K562 (cell line): ENCODE results near the gene PRDX2. TPM values are rescaled to one million over a fixed set of nuclear protein-coding genes. Genes with fewer than 3 reads are reported as not detected.

Experiments
- ATAC-seq: fragments of 200-7000 bp; cut with Tn5 transposase; 3 replicates; pipeline ENCODE4 v1.9.1; 2020; ENCODE audit warnings: moderate library complexity
- BruUV-seq: library from RNA; stranded (reverse); fragments of 400-500 nt; replicated peaks from 2 replicates; lab custom pipeline; 2021; lab: Mats Ljungman, UMichigan
- CTCF ChIA-PET: fragments of 300-600 bp; formaldehyde crosslinking; extraction: SDS; loops from one replicate; lab custom pipeline; 2021; ENCODE audit warnings: low intra/inter-chr PET ratio; lab: Yijun Ruan, JAX
- POLR2A ChIA-PET: fragments of 300-600, 350-650 bp; sonication (Branson Sonifier 250); formaldehyde crosslinking; extraction: SDS; loops from one replicate; lab custom pipeline; 2021; ENCODE audit warnings: antibody characterized with exemption, inconsistent platforms; lab: Yijun Ruan, JAX
- DNase-seq, 4 experiments: peaks; one replicate each; pipeline versions ENCODE4 v3.0.0 to v3.0.0-alpha.2; 2011 to 2018; ENCODE audit warnings: low spot score in 3 of 4, mixed read lengths in 3 of 4; ENCODE audit errors: extremely low read depth in 1 of 4
- FAIRE-seq: peaks from 2 replicates; lab custom pipeline; 2011; peaks lifted over from hg19 to GRCh38; lab: Jason Lieb, UNC
- H2AFZ ChIP-seq: 2 replicates; pipeline ENCODE4 v1.6.0; 2011; ENCODE audit warnings: low read depth, low read length, control low read depth, inconsistent platforms
- H3K27ac ChIP-seq: fragments of 200-600 bp; 3 replicates; pipeline ENCODE4 v1.8.0; 2011; ENCODE audit warnings: low read depth, mild to moderate bottlenecking, control low read depth, inconsistent platforms, low read length, moderate library complexity, mixed read lengths; ENCODE audit errors: extremely low read depth
- H3K27me3 ChIP-seq, 2 experiments: fragments of 300-600 bp in 1 of 2; 2 replicates in 1 of 2; 3 replicates in 1 of 2; pipeline versions ENCODE4 v1.6.0 to v1.8.0; 2011; ENCODE audit warnings: inconsistent platforms in 2 of 2, low read length in 2 of 2, mild to moderate bottlenecking in 1 of 2, mixed read lengths in 1 of 2, moderate library complexity in 1 of 2; ENCODE audit not compliant: control insufficient read depth in 2 of 2, insufficient read depth in 2 of 2
- H3K36me3 ChIP-seq: fragments of 300-600 bp; 3 replicates; pipeline ENCODE4 v1.8.0; 2011; ENCODE audit warnings: mild to moderate bottlenecking, low read length, inconsistent platforms; ENCODE audit not compliant: control insufficient read depth, insufficient read depth
- H3K4me1 ChIP-seq, 2 experiments: fragments of 200-600 bp in 1 of 2; replicated peaks in 1 of 2; 2 replicates in 1 of 2; 3 replicates in 1 of 2; pipeline versions ENCODE4 v1.5.1 to v1.8.0; 2011; ENCODE audit warnings: inconsistent platforms in 2 of 2, low read length in 2 of 2, mild to moderate bottlenecking in 1 of 2, mixed read lengths in 1 of 2, moderate library complexity in 1 of 2; ENCODE audit not compliant: control insufficient read depth in 2 of 2, insufficient read depth in 2 of 2
- H3K4me2 ChIP-seq: 2 replicates; pipeline ENCODE4 v1.6.1; 2011; ENCODE audit warnings: low read length, control low read depth, inconsistent platforms, mixed read lengths; ENCODE audit not compliant: insufficient read depth
- H3K4me3 ChIP-seq: fragments of 200-600 bp; sonication (generic), shearing (Covaris generic); 2 replicates; pipeline ENCODE4 v1.5.1; 2016; ENCODE audit warnings: control low read depth, inconsistent platforms
- H3K79me2 ChIP-seq: fragments of 200-600 bp; 3 replicates; pipeline ENCODE4 v1.8.0; 2011; ENCODE audit warnings: low read length, inconsistent platforms; ENCODE audit not compliant: control insufficient read depth, insufficient read depth
- H3K9ac ChIP-seq, 2 experiments: 2 replicates each; pipeline versions ENCODE4 v1.6.0 to v1.6.1; 2011; ENCODE audit warnings: low read depth in 2 of 2, low read length in 2 of 2, control low read depth in 1 of 2, inconsistent platforms in 1 of 2, mild to moderate bottlenecking in 1 of 2, mixed read lengths in 1 of 2; ENCODE audit not compliant: insufficient read depth in 1 of 2
- H3K9me1 ChIP-seq: one replicate; pipeline ENCODE4 v1.6.0; 2011; ENCODE audit warnings: inconsistent platforms, mild to moderate bottlenecking, low read length, moderate library complexity; ENCODE audit not compliant: control insufficient read depth, insufficient read depth
- H3K9me3 ChIP-seq: replicated peaks from 2 replicates; pipeline ENCODE4 v1.5.1; 2011; ENCODE audit warnings: low read depth, low read length, inconsistent platforms; ENCODE audit not compliant: control insufficient read depth, insufficient read depth
- H4K20me1 ChIP-seq: replicated peaks from 2 replicates; pipeline ENCODE4 v1.6.1; 2011; ENCODE audit warnings: low read length, inconsistent platforms, mixed read lengths; ENCODE audit not compliant: control insufficient read depth, insufficient read depth
- CBX3 ChIP-seq, 2 experiments: IDR thresholded peaks; 1 replicate in 1 of 2; 2 replicates in 1 of 2; pipeline ENCODE4 v1.6.1; 2012; ENCODE audit warnings: inconsistent platforms in 2 of 2, low read length in 2 of 2, borderline replicate concordance in 1 of 2, control low read depth in 1 of 2
- GTF3C2 ChIP-seq: IDR thresholded peaks from 3 replicates; pipeline ENCODE4 v1.6.1; 2011; ENCODE audit warnings: borderline replicate concordance, mild to moderate bottlenecking, moderate library complexity; ENCODE audit not compliant: insufficient read length; ENCODE audit errors: extremely low read depth
- RERE ChIP-seq: sonication (generic); formaldehyde crosslinking; IDR thresholded peaks from 2 replicates; pipeline ENCODE4 v1.8.0; 2023; ENCODE audit warnings: missing genetic modification reagents, mild to moderate bottlenecking, borderline replicate concordance
- TFE3 ChIP-seq: fragments of 450-650 bp; formaldehyde crosslinking; IDR thresholded peaks from 2 replicates; pipeline ENCODE4 v1.4.0; 2020; ENCODE audit warnings: mild to moderate bottlenecking, mixed read lengths
- USF2 ChIP-seq: sonication (generic); formaldehyde crosslinking; IDR thresholded peaks from 2 replicates; pipeline ENCODE4 v1.5.0; 2020; ENCODE audit warnings: missing genetic modification reagents
- WGBS: fragments of 100-300 bp; shearing (Covaris generic); methylation state at CpG from one replicate; pipeline ENCODE4 v1.1.6; 2016; ENCODE audit warnings: low coverage, mixed read lengths; ENCODE audit not compliant: insufficient coverage; ENCODE audit errors: missing lambda C conversion rate; 5-methylcytosine and 5-hydroxymethylcytosine counted together
- in situ Hi-C: fragments of 300-500 bp; cut with MboI; formaldehyde crosslinking; loops from 4 replicates; pipeline ENCODE4 v1.15.0; 2018; ENCODE audit warnings: inconsistent platforms, mixed read lengths
- intact Hi-C: fragments of 100-400 bp; cut with micrococcal nuclease; formaldehyde crosslinking; loops from 2 replicates; pipeline ENCODE4 v1.14.2; 2022
- polyA plus RNA-seq, 8 experiments: library from polyadenylated mRNA; depleted of rRNA in 4 of 8; stranded (reverse) in 5 of 8; unstranded in 3 of 8; fragments of >200 nt; fragmentation: Nextera tagmentation in 2 of 8; fragmentation: Illumina TruSeq in 1 of 8; extraction: Ambion mirVana in 2 of 8; extraction: Trizol in 1 of 8; gene quantifications; 2 replicates each; pipeline versions ENCODE4 v1.2.1 to v1.2.3, GENCODE V29; 2011 to 2014; ENCODE audit warnings: inconsistent platforms in 1 of 8, missing spikeins in 1 of 8
- total RNA-seq, 7 experiments: library from RNA; depleted of rRNA in 6 of 7; stranded (reverse); fragments of >200 nt in 6 of 7; fragmentation: Illumina TruSeq in 2 of 7; extraction: Trizol in 2 of 7; gene quantifications; 2 replicates each; pipeline versions ENCODE4 v1.2.1 to v1.2.3, GENCODE V29; 2011 to 2021; ENCODE audit warnings: low replicate concordance in 1 of 7

The PRDX2 gene
- total and polyA plus RNA-seq, 9 of the 15 experiments (the other 6 are each of a cell fraction or from before 2014, with no cell fraction given) = 206 to 1,183 (median 415) TPM

GRCh38 chr19:12757544-12758274 lies 43.9 kb downstream of the PRDX2 start (continued):
- TF ChIP-seq GTF3C2 = peak; percentile 26

GRCh38 chr19:12756150-12756883 lies 45.3 kb downstream of the PRDX2 start:
- H3K27me3 ChIP-seq = peaks cover 12 to 22% of the 10 kb centered on the region in 2 experiments; a peak in 3 of 5 replicates
- no TSS peak for BruUV-seq
- 28% methylated on average over 18 of the region's 19 CpGs for WGBS
- DNase-seq (peak in 1 of 4 experiments; percentile 34), ATAC-seq (no peak), FAIRE-seq (peak; percentile 51)
- H3K4me1 ChIP-seq = peaks cover 5 to 51% of the 10 kb centered on the region in 2 experiments; a peak in 3 of 5 replicates
- no peaks in the 10 kb centered on the region for H3K36me3 ChIP-seq
- H3K27ac ChIP-seq = no peak overlapping the region
- intact Hi-C loops = no loop called here
- ChIA-PET POLR2A (interaction anchor here (0.7 to 2.3 kb wide), 3 partner anchors 9 to 33 kb away, joined by 5 to 8 read pairs (median 7); partner anchors contain the start of gene TNPO2), CTCF (no interaction called here)
- H3K9ac ChIP-seq = peak overlapping the region in 1 of 2 experiments; percentile 74; a peak in 2 of 4 replicates
- H3K9me1 ChIP-seq = no peaks in the 10 kb centered on the region
- in situ Hi-C loops = no loop called here
- no peak overlapping the region for H3K4me3 ChIP-seq
- no peak overlapping the region for H3K4me2 ChIP-seq
- H3K79me2 ChIP-seq = no peaks in the 10 kb centered on the region
- no peak overlapping the region for H2AFZ ChIP-seq
- no peaks in the 10 kb centered on the region for H3K9me3 ChIP-seq
- no peaks in the 10 kb centered on the region for H4K20me1 ChIP-seq
- no peak for TF ChIP-seq CBX3 (IDR thresholded peaks at IDR 0.05; ENCODE audit: borderline replicate concordance in 1 of 2, low read length in 2 of 2)
- 0 out of 2 replicates have a peak, but pooled peaks have one; percentile 38 for TF ChIP-seq RERE (CRISPR knock-in tag)
- peak; percentile 71 for TF ChIP-seq USF2 (CRISPR knock-in tag)
- peak; percentile 56 for TF ChIP-seq TFE3 (CRISPR knock-in tag)
